Daoy (cell line): ENCODE measurements around the gene PDK2. TPM values are rescaled to one million over a fixed set of nuclear protein-coding genes. Genes with fewer than 3 reads are reported as not detected.
A peak's percentile ranks its signal among the peaks of the same experiment; 100 is the strongest.

Source experiments
- DNase-seq: peaks from one replicate; pipeline ENCODE4 v3.0.0-alpha.2; 2015; ENCODE audit warnings: low read depth
- total RNA-seq: library from RNA; depleted of rRNA; stranded (reverse); fragments of >200 nt; shearing (Covaris generic); gene quantifications from 2 replicates; pipeline ENCODE4 v1.2.3, GENCODE V29; 2014

Gene PDK2
- total RNA-seq, 1 experiment from 2014 or later = 5.7 TPM

- no peak for DNase-seq
These were observed 39.3 kb downstream of the PDK2 start for GRCh38 chr17:50134206-50135110.

GRCh38 chr17:50135316-50136095 lies 40.4 kb downstream of the PDK2 start:
- DNase-seq = no peak

GRCh38 chr17:50136096-50136687 lies 41.0 kb downstream of the PDK2 start:
- DNase-seq = no peak

- no peak for DNase-seq
These were observed 41.9 kb downstream of the PDK2 start for GRCh38 chr17:50137042-50137441.

- no peak for DNase-seq
These were observed 44.1 kb downstream of the PDK2 start for GRCh38 chr17:50139185-50139783.

GRCh38 chr17:50139950-50140885 lies 45.1 kb downstream of the PDK2 start:
- DNase-seq = peak; percentile 68

- no peak for DNase-seq
These were observed 46.0 kb downstream of the PDK2 start for GRCh38 chr17:50141026-50141744.

- no peak for DNase-seq
These were observed 46.6 kb downstream of the PDK2 start for GRCh38 chr17:50141745-50142110.

- no peak for DNase-seq
These were observed 48.5 kb downstream of the PDK2 start for GRCh38 chr17:50143461-50144176.

GRCh38 chr17:50144355-50144754 lies 49.2 kb downstream of the PDK2 start:
- DNase-seq = no peak

GRCh38 chr17:50144845-50145531 lies 49.8 kb downstream of the PDK2 start:
- no peak for DNase-seq

GRCh38 chr17:50145532-50146229 lies 50.5 kb downstream of the PDK2 start:
- no peak for DNase-seq

- DNase-seq = no peak
These were observed 51.2 kb downstream of the PDK2 start for GRCh38 chr17:50146230-50146926.

- DNase-seq = no peak
These were observed 51.9 kb downstream of the PDK2 start for GRCh38 chr17:50146927-50147665.

GRCh38 chr17:50147841-50148225 lies 52.7 kb downstream of the PDK2 start:
- DNase-seq = no peak

- DNase-seq = peak; percentile 63
These were observed 53.3 kb downstream of the PDK2 start for GRCh38 chr17:50148226-50149090.
